ENCODE measurements around the gene MB21D2.
A peak's percentile ranks its signal among the peaks of the same experiment; 100 is the strongest.

- TF ChIP-seq CTCF (IDR thresholded peaks at IDR 0.05) (peak in 1 of 6 experiments; percentile 23), POLR2A (IDR thresholded peaks at IDR 0.05) (peak in 1 of 4 donors; percentile 29), EP300 (IDR thresholded peaks at IDR 0.05) (no peak)
Measured at GRCh38 chr3:192917028-192917403, 640 bp downstream of the MB21D2 start.

Data from upper lobe of left lung (tissue), 4 donors.